Measurements from ENCODE around the gene EGR2.

EGR2 gene

GRCh38 chr10:62817766-62818425, 1.7 kb upstream of the EGR2 start:
- DNase-seq (ENCODE audit: low read depth), result peak; percentile 64

DNA sequence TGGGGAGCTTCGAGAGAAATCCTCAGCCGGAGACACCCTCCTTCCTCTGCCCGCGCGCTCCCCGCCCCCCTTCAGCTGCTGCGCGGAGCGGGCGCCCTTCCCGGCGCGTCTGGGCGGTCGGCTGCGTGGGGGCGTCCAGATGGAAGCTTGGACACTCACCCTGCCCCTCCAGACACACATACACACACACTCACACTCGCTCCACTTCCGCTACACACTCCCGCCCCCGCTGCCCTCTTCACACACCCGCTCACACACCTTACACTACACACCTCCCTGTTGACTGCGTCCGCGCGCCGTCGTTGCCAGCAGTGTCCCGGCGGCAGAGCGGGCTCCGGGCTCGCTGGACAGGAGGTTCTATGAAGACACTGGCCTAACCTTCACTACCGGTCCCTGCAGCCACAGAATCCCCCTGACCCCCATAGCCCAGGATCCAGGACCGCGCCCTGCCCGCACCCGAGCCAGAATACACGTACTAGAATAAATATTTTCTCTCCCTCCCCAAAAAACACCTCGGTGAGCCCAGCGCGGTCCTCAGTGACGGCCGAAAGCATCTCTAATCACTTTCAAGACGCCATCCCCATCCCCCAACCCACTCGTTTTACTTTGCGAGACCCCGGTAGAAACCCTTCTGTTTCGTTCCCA, 1.1 kb upstream of the EGR2 start:
- peak; percentile 47 for DNase-seq (ENCODE audit: low read depth)

GRCh38 chr10:62816076-62816330, 163 bp downstream of the EGR2 start:
- DNase-seq (ENCODE audit: low read depth), result no peak

GRCh38 chr10:62815381-62816075, 638 bp downstream of the EGR2 start:
- no peak for DNase-seq (ENCODE audit: low read depth)

DNA sequence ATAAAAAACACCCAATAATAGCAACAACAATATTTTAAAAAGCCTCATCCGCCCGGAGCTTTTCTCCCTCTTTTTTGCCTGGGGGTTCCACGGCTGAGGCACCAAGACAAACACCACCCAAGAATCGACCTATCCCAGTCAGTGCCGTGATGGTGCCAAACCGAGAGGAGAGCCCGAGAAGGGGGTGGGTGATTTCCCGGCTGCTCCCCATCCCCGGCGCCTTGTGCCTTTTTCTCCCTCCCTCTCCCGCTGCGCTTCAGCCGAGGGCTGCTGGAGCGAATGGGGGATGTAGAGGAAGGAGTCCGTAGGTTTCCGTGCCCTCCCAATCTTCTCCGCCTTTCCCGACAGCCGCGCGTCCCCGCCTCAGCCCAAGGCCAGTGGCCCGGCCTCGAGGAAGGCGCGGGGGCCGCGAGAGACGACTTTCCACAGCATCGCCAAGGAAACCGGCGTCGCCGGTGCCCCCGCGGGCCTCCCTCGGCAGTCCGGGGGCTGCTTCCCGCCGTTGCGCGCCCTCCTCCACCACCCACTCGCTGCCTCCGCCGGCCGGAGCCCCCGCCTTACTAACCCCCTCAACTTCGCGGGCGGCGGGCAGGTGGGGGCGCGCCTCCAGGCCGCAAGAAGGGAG, 1.3 kb downstream of the EGR2 start:
- DNase-seq (ENCODE audit: low read depth), result no peak

DNA sequence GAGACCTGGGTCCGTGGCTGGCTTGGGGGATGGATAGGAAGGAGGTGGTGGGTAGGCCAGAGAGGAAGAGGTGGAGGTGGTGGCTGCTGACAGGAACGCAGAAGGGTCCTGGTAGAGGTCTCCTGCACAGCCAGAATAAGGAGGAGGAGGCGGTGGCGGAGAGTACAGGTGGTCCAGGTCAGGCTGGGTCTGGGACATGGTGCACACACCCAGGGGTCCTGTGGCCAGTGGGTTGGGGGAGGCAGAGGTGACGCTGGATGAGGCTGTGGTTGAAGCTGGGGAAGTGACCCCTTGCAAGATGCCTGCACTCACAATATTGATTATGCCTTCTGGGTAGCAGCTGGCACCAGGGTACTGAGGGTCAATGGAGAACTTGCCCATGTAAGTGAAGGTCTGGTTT, 2.2 kb downstream of the EGR2 start:
- DNase-seq (ENCODE audit: low read depth), result no peak

DNA sequence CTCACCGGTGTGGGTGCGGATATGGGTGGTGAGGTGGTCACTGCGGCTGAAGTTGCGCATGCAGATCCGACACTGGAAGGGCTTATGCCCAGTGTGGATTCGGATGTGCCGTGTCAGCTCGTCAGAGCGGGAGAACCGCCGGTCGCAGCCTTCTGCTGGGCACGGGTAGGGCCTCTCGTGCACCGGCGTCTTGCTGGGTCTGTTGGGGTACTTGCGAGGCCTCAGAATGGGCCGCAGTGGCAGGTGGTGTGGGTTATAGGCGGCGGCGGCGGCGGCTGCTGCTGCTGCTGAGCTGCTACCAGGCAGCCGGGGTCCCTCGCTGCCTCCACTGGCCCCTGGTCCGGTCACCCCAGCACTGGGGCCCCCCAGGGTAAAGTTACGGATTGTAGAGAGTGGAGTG, 2.7 kb downstream of the EGR2 start:
- DNase-seq (ENCODE audit: low read depth), result no peak

- no peak for DNase-seq (ENCODE audit: low read depth)
Measured at GRCh38 chr10:62812672-62813439, 3.3 kb downstream of the EGR2 start.

DNA sequence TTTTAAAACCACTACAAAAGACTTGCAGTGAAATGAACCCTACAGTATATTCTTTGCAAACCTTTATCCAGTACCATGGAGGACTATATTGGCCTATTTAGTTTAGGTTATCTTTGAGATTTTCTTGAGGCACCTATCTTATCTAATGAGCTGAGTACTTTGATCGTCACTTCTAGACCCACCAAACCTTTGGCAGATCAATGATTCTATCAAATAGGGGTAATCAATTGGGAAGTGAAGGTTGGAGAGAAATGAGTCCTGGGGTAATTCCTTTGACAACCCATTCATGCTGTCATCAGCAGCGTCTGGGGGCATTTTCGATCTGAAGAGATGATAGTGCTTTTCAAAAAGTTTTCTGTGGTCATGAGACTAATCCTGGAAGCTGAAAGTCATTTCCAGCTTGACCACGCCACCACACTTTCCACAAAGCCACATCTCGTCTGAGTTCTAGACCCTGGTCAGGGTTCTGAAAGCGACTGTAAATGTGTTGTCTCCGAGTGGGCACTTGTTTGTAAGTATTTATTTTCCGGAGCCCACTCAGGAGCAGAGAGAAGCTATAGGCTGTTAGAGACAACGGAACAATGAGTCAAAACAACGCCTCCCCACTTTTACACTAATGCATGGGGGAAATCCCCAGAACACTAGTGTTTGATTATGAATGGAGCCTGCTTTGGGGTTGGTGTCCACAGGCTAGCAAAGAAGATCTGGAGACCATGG, 4.8 kb downstream of the EGR2 start:
- peak; percentile 69 for DNase-seq (ENCODE audit: low read depth)

GRCh38 chr10:62810156-62810902, 5.8 kb downstream of the EGR2 start:
- no peak for DNase-seq (ENCODE audit: low read depth)

DNA sequence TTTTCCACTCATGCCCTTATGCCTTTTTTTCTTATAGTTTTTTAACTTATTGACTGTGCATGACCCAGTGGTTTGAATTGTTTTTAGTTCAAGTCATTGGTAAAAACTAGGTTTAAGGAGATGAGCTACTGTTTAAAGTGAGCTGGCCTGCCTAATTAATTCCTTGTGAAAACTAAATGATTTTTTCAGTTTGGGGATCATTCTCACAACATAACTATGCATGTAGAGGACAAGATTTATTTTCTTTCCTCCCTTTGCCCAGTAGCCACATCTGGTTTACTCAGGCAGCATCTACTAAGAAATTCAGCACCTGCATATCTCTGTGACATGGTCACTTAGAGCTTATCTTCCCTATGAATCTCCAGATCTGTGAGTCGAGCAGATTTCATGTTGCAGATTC, 9.9 kb downstream of the EGR2 start:
- DNase-seq (ENCODE audit: low read depth), result no peak

DNA sequence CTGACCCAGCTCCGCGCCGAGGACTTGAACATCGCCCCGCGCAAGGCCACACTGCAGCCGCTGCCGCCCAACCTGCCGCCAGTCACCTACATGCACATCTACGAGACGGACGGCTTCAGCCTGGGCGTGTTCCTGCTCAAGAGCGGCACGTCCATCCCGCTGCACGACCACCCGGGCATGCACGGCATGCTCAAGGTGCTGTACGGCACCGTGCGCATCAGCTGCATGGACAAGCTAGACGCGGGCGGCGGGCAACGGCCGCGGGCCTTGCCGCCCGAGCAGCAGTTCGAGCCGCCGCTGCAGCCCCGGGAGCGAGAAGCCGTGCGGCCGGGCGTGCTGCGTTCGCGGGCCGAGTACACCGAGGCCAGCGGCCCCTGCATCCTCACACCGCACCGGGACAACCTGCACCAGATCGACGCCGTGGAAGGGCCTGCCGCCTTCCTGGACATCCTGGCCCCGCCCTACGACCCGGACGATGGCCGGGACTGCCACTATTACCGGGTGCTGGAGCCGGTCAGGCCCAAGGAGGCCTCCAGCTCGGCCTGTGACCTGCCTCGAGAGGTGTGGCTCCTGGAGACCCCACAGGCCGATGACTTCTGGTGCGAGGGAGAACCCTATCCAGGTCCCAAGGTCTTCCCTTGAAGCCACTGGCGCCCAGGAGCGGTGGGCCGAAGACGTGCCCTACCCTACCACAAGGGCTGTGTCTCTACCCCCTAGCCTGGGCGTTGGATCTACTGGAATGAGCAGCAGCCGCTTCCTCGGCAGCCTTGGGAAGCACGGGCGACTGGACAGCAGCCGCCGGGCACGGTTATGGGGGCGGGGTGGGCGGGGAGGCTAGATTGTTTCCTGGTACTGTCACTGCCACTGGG, 10.7 kb downstream of the EGR2 start:
- no peak for DNase-seq (ENCODE audit: low read depth)

DNA sequence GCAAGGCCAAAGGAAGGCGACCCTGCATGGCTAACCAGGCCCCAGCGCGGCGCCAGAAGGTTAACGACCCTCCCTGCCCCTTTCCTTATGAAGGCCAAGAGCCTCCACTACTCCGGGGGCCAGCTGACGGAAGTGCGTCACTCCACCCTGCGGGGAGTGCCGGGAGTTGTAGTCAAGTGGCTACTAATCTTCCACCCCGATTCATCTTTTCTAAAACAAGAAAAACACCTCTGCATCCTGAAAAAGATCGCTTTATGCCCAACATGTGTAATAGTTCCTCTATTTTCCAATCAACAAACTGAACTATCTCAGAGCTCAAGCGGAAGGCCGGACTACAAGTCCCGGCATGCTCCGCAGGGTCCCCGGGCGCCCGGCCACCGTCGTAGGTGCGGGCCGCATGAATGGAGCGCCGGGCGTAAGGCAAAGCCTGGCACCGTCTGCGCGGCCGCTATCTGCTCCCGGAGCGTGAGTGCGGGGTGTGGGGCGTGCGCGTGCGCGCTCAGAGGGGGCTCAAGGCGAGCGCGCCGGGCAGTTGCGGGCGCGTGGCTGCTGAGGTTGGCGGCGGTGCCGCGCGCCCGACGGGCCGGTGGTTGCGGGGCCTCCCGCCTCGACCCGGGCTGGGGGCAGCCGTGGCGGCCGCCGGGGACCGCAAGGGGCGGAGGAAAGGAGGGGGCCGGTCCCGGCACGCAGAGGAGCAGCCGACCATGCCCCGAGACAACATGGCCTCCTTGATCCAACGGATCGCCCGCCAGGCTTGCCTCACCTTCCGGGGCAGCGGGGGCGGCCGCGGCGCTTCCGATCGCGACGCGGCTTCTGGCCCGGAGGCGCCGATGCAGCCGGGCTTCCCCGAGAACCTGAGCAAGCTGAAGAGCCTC, 11.6 kb downstream of the EGR2 start, which contains the start of gene ADO:
Gene ADO, plus strand, starts transcription at position 365 of the 875 bp plus-strand sequence. Its CDS starts 340 bp downstream, at position 705.
- DNase-seq (ENCODE audit: low read depth), result peak; percentile 74

DNA sequence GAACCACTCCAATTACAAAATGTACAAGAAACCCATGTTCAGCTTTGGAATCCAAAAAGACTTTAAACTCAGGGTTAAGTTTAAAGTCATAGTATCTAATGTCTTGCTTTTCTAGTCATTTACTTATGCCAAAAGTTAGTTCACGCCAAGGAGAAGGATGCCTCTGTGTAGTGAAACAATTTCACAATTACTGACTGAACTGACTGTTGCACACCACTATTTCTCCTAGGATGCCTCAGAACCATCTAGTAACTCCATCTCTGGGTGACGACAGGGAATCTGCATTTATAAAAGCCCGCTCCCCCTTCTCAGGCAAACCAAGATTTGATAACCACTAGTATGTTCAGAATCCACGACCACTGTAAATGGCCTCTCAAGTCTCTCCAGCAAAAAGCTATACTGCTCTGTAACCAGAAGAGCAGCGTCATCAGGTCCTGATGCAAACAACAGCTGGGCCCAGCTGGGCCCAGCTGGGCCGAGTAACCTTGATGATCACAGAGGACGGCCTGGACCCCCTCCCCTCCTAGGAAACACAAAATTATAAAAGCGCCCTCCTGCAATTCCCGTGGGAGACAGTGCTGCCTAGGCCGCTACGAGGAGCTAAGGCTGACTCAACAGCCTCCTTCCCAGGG, 12.3 kb downstream of the EGR2 start:
- DNase-seq (ENCODE audit: low read depth), result no peak

DNA sequence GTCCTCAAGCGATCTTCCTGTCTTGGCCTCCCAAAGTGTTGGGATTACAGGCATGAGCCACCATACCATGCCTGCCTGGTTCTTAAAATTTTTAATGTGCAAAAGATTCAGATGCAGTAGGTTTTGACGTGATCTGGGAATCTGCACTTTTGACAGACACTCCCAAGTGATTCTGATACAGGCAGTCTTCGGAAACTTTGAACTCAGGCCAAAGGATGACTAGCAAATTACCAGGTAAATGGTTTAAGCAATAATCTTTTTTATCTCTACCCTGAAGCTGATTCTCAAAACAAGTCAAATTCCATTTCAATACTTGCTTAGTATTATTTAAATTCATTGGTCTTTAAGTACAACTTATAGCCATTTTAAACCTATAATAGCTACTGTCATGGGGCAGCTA, 14.3 kb downstream of the EGR2 start:
- no peak for DNase-seq (ENCODE audit: low read depth)

- no peak for DNase-seq (ENCODE audit: low read depth)
Measured at GRCh38 chr10:62796896-62797295, 19.3 kb downstream of the EGR2 start.

GRCh38 chr10:62795762-62796161, 20.4 kb downstream of the EGR2 start:
- DNase-seq (ENCODE audit: low read depth), result no peak

DNA sequence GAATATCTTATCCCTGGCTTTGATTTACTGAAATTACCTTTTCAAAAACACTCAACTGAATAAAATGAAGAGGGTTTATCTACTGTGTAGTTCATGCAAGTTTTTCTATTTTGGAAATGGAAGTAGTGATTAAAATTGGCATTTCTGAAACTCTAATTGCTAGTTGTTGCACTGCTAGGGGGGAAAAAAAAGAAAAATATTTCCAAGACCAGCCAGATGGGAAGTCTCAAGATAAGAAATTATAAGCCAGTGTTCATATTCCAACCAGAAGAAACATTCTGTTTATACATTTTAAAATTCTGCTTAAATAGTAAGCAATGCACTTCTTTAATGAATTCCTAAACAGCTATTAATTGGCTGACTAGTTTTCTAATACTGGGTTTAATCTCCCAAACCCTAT, 21.1 kb downstream of the EGR2 start:
- no peak for DNase-seq (ENCODE audit: low read depth)

DNA sequence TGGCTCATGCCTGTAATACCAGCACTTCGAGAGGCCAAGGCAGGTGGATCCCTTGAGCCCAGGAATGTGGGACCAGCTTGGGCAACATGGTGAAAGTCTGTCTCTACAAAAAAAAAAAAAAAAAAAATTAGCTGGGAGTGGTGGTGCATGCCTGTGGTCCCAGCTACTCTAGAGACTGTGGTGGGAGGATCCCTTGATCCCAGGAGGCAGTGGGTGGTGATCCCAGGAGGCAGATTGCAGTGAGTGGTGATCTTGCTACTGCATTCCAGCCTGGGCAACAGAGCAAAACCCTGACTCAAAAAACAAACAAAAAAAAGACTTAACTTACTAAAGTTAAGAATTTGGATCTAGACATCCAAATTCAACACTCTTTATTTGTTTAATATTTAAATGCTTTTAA, 21.9 kb downstream of the EGR2 start:
- no peak for DNase-seq (ENCODE audit: low read depth)
